Right atrium auricular region (tissue), 2 donors: ENCODE measurements around the gene CENPT. TPM values are rescaled to one million over a fixed set of nuclear protein-coding genes. Genes with fewer than 3 reads are reported as not detected.
"Not testable (repeated sequence)": the region's sequence is repeated elsewhere in the genome, so short reads cannot be mapped to it uniquely, and the experiment has no call there.

Experiments
- DNase-seq: peaks from one replicate; pipeline ENCODE4 v3.0.0-alpha.2; 2019; ENCODE audit warnings: low spot score
- H3K27ac ChIP-seq, 2 donors: fragments of 200-600 bp; sonication (generic); 1 replicate in 1 of 2; 2 replicates in 1 of 2; pipeline ENCODE4 v1.5.1; 2016 to 2019
- H3K27me3 ChIP-seq, 2 donors: fragments of 200-600 bp; sonication (generic); one replicate each; pipeline versions ENCODE4 v1.5.1 to v1.6.0; 2017 to 2019
- H3K36me3 ChIP-seq: fragments of 200-600 bp; sonication (generic); one replicate; pipeline ENCODE4 v1.5.1; 2016
- H3K4me1 ChIP-seq, 2 donors: fragments of 200-600 bp; sonication (generic); one replicate each; pipeline versions ENCODE4 v1.5.1 to v1.6.0; 2017 to 2019
- H3K4me3 ChIP-seq, 2 donors: fragments of 200-600 bp; sonication (generic); 1 replicate in 1 of 2; 2 replicates in 1 of 2; pipeline ENCODE4 v1.5.1; 2017 to 2019; ENCODE audit warnings: mild to moderate bottlenecking in 1 of 2, moderate library complexity in 1 of 2
- H3K9me3 ChIP-seq, 2 donors: fragments of 200-600 bp; sonication (generic); one replicate each; pipeline ENCODE4 v1.5.1; 2019
- CTCF ChIP-seq, 2 donors: fragments of 200-600 bp; sonication (generic); IDR thresholded peaks; one replicate each; pipeline ENCODE4 v1.5.1; 2019; ENCODE audit warnings: antibody characterized with exemption in 2 of 2
- total RNA-seq, 2 donors: library from RNA; depleted of rRNA; stranded (reverse); fragments of >200 nt; gene quantifications; one replicate each; pipeline ENCODE4 v1.1.0, GENCODE V29; 2016

Gene CENPT
- total RNA-seq, 2 donors from 2014 or later: 8.7 to 19.1 TPM

GRCh38 chr16:67868290-67868689 is 20.8 kb upstream of the CENPT start:
- peaks cover 0 to 21% of the 10 kb centered on the region in 2 donors for H3K4me1 ChIP-seq
- no peak overlapping the region for H3K4me3 ChIP-seq
- peaks cover 70% of the 10 kb centered on the region for H3K36me3 ChIP-seq
- no peaks in the 10 kb centered on the region for H3K27me3 ChIP-seq
- no peak overlapping the region for H3K27ac ChIP-seq
- DNase-seq: no peak
- TF ChIP-seq CTCF (IDR thresholded peaks at IDR 0.05): no peak
- H3K9me3 ChIP-seq: no peaks in the 10 kb centered on the region

GRCh38 chr16:67865318-67865717 is 17.8 kb upstream of the CENPT start:
- peak in 1 of 2 donors; percentile 48 for TF ChIP-seq CTCF (IDR thresholded peaks at IDR 0.05)
- Histone ChIP-seq H3K9me3 (no peaks in the 10 kb centered on the region), H3K4me1 (peaks cover 0 to 44% of the 10 kb centered on the region in 2 donors), H3K36me3 (peaks cover 54% of the 10 kb centered on the region), H3K27me3 (no peaks in the 10 kb centered on the region), H3K27ac (peak overlapping the region in 1 of 2 donors; percentile 88), H3K4me3 (no peak overlapping the region)
- DNase-seq: no peak

GRCh38 chr16:67864594-67864993 is 17.1 kb upstream of the CENPT start:
- no peaks in the 10 kb centered on the region for H3K9me3 ChIP-seq
- H3K27ac ChIP-seq: peak overlapping the region; percentile 88 to 95
- no peak for DNase-seq
- no peak overlapping the region for H3K4me3 ChIP-seq
- TF ChIP-seq CTCF (IDR thresholded peaks at IDR 0.05): no peak
- peaks cover 47% of the 10 kb centered on the region for H3K36me3 ChIP-seq
- H3K4me1 ChIP-seq: peaks cover 0 to 50% of the 10 kb centered on the region in 2 donors
- no peaks in the 10 kb centered on the region for H3K27me3 ChIP-seq

- DNase-seq, H3K27me3 ChIP-seq, H3K9me3 ChIP-seq, H3K4me3 ChIP-seq: not testable (repeated sequence)
- H3K27ac ChIP-seq: peak overlapping the region; percentile 88 to 95
- peaks cover 0 to 50% of the 10 kb centered on the region in 2 donors for H3K4me1 ChIP-seq
- peaks cover 41% of the 10 kb centered on the region for H3K36me3 ChIP-seq
Observed at GRCh38 chr16:67864044-67864443, 16.6 kb upstream of the CENPT start.

- DNase-seq: peak; percentile 91
- H3K9me3 ChIP-seq: no peaks in the 10 kb centered on the region
- H3K4me1 ChIP-seq: peaks cover 0 to 61% of the 10 kb centered on the region in 2 donors
- H3K4me3 ChIP-seq: no peak overlapping the region
- H3K27me3 ChIP-seq: no peaks in the 10 kb centered on the region
- H3K36me3 ChIP-seq: peaks cover 30% of the 10 kb centered on the region
- peak overlapping the region; percentile 88 to 95 for H3K27ac ChIP-seq
- TF ChIP-seq CTCF (IDR thresholded peaks at IDR 0.05): no peak
Observed at GRCh38 chr16:67862623-67863583, 15.4 kb upstream of the CENPT start.

- Histone ChIP-seq H3K27ac (peak overlapping the region; percentile 88 to 95), H3K4me3 (no peak overlapping the region), H3K9me3 (no peaks in the 10 kb centered on the region), H3K36me3 (peaks cover 19% of the 10 kb centered on the region), H3K4me1 (peaks cover 0 to 72% of the 10 kb centered on the region in 2 donors), H3K27me3 (no peaks in the 10 kb centered on the region)
- DNase-seq: no peak
- no peak for TF ChIP-seq CTCF (IDR thresholded peaks at IDR 0.05)
Observed at GRCh38 chr16:67861877-67862276, 14.4 kb upstream of the CENPT start.
